SK-N-SH (cell line): ENCODE measurements around the gene PPP2R5C.

Experiments used
- RCOR1 ChIP-seq: fragments of 150-350 bp; IDR thresholded peaks from 2 replicates; pipeline ENCODE4 v1.6.1; 2017; ENCODE audit warnings: antibody characterized with exemption, low read length
- RXRA ChIP-seq: IDR thresholded peaks from 2 replicates; pipeline ENCODE4 v1.4.0; 2012; ENCODE audit warnings: low read depth, mild to moderate bottlenecking, borderline replicate concordance
- SIN3A ChIP-seq: IDR thresholded peaks from 2 replicates; pipeline ENCODE4 v1.6.1; 2012; ENCODE audit warnings: low read depth, mild to moderate bottlenecking, low read length, moderate library complexity, borderline replicate concordance
- YY1 ChIP-seq: IDR thresholded peaks from 2 replicates; pipeline ENCODE4 v1.4.0; 2012; ENCODE audit warnings: low read depth, mild to moderate bottlenecking
- TF ChIP-seq, protein P1 (sequence below): fragments of 200-600 bp; sonication (generic); IDR thresholded peaks from 2 replicates; pipeline ENCODE4 v1.6.1; 2017; ENCODE audit warnings: antibody characterized with exemption, mild to moderate bottlenecking, moderate library complexity
- TF ChIP-seq, protein P2 (sequence below): IDR thresholded peaks from 2 replicates; pipeline ENCODE4 v1.4.0; 2012; ENCODE audit warnings: low read depth, borderline replicate concordance
- TF ChIP-seq, protein P3 (sequence below): fragments of 150-350 bp; IDR thresholded peaks from 2 replicates; pipeline ENCODE4 v1.6.1; 2017; ENCODE audit warnings: antibody characterized with exemption, low read length, low read depth, borderline replicate concordance

DNA sequence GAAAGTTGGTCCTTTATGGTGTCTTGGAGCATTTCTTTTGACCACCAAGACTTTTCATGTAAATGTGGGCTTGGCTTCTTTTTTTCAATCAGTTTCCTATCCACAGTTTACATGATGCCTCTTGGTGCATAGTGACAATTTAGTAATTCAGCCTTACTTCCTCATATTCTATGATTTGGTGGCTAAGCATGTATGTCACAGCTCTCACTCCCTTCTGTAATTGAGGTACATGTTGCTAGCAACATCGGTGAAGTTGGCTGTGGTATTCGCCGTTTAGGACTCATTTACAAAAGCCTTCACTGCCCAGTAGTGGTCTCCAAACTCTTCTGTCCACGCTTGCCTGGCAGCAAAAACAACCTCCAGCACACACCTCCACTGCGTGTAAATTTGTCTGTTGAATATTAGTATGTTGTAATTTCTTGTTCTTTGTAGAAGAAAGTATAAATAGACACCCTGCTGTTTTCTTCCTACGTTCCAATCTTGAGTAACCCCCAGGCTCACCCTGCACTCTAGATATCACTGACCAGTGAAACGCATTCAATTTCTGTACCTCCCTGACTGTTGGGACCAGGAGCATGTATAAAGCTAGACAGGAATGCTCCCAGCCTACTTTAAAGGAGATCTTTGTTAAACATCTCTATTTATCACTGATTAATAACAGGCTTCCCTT, 90.4 kb downstream of the PPP2R5C start:
- TF ChIP-seq, protein P1, sequence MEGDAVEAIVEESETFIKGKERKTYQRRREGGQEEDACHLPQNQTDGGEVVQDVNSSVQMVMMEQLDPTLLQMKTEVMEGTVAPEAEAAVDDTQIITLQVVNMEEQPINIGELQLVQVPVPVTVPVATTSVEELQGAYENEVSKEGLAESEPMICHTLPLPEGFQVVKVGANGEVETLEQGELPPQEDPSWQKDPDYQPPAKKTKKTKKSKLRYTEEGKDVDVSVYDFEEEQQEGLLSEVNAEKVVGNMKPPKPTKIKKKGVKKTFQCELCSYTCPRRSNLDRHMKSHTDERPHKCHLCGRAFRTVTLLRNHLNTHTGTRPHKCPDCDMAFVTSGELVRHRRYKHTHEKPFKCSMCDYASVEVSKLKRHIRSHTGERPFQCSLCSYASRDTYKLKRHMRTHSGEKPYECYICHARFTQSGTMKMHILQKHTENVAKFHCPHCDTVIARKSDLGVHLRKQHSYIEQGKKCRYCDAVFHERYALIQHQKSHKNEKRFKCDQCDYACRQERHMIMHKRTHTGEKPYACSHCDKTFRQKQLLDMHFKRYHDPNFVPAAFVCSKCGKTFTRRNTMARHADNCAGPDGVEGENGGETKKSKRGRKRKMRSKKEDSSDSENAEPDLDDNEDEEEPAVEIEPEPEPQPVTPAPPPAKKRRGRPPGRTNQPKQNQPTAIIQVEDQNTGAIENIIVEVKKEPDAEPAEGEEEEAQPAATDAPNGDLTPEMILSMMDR = no peak
- TF ChIP-seq SIN3A = no peak
- no peak for TF ChIP-seq RCOR1
- no peak for TF ChIP-seq RXRA
- TF ChIP-seq, protein P2, sequence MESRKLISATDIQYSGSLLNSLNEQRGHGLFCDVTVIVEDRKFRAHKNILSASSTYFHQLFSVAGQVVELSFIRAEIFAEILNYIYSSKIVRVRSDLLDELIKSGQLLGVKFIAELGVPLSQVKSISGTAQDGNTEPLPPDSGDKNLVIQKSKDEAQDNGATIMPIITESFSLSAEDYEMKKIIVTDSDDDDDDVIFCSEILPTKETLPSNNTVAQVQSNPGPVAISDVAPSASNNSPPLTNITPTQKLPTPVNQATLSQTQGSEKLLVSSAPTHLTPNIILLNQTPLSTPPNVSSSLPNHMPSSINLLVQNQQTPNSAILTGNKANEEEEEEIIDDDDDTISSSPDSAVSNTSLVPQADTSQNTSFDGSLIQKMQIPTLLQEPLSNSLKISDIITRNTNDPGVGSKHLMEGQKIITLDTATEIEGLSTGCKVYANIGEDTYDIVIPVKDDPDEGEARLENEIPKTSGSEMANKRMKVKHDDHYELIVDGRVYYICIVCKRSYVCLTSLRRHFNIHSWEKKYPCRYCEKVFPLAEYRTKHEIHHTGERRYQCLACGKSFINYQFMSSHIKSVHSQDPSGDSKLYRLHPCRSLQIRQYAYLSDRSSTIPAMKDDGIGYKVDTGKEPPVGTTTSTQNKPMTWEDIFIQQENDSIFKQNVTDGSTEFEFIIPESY = no peak
- TF ChIP-seq, protein P3, sequence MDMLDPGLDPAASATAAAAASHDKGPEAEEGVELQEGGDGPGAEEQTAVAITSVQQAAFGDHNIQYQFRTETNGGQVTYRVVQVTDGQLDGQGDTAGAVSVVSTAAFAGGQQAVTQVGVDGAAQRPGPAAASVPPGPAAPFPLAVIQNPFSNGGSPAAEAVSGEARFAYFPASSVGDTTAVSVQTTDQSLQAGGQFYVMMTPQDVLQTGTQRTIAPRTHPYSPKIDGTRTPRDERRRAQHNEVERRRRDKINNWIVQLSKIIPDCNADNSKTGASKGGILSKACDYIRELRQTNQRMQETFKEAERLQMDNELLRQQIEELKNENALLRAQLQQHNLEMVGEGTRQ = no peak
- no peak for TF ChIP-seq YY1
